ENCODE measurements around the gene MAVS. TPM values are rescaled to one million over a fixed set of nuclear protein-coding genes. Genes with fewer than 3 reads are reported as not detected.
"Not testable (repeated sequence)": the region's sequence is repeated elsewhere in the genome, so short reads cannot be mapped to it uniquely, and the experiment has no call there.

MAVS gene
- total and polyA plus RNA-seq, 2 donors = 13.8 to 21.5 TPM

DNA sequence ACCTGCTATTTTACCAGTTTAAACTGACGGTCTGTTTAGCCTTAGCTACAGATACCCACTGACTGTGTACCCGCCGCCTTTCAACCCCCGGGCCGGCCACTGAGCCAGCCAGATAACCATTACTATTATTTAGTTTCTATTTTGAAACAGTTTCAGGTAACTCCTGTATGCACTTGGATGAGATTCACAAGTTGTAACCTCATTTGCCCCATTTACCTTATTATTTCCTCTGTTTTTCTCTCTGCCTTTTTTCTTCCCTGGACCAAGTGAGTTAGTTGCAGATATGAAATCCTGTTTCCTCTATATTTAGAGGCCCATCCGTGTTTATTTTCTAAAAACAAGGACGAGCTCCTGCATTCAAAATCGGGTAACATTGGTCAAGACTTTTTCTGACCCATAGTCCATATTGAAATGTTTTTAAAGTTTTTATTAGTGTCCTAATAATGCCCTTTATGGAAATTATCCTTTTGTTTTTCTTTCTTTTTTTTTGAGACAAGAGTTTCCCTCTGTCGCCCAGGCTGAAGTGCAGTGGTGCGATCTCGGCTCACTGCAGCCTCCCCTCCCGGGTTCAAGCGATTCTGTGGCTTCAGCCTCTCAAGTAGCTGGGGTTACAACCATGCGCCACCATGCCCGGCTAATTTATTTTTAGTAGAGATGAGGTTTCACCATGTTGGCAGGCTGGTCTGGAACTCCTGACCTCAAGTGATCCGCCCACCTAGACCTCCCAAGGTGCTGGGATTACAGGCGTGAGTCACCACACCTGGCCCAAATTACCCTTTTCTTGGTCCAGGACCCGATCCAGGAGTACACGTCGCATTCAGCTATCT is 25.5 kb upstream of the MAVS start:
- 44% methylated on average over 20 of the region's 20 CpGs for WGBS
- H3K4me1 ChIP-seq (ENCODE audit: insufficient read depth) = no peaks in the 10 kb centered on the region
- H3K36me3 ChIP-seq (ENCODE audit: insufficient read depth) = no peaks in the 10 kb centered on the region
- peak overlapping the region; percentile 56 for H3K4me3 ChIP-seq (ENCODE audit: low read depth, low read length)
- peak overlapping the region; percentile 99 for H3K27ac ChIP-seq (ENCODE audit: low read depth)
- no peak for DNase-seq (ENCODE audit: extremely low spot score)

DNA sequence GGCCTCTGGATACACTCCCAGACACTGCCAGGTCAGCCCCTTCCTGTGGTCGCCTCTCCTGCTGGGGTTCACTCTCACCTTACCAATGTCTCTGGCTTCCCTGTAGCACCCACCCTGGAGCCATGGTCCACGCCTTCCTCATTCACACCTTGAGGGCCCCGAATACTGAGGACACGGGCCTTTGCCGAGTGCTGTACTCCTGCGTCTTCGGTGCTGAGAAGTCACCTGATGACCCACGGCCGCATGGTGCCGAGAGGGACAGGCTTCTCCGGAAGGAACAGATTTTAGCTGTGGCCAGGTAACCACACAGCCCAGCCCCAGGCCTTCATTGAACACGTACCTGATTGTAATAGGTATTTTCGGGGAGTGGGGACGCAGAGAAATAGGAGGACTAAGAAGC is 24.6 kb upstream of the MAVS start:
- no peak overlapping the region for H3K4me3 ChIP-seq (ENCODE audit: low read depth, low read length)
- no peak overlapping the region for H3K27ac ChIP-seq (ENCODE audit: low read depth)
- H3K36me3 ChIP-seq (ENCODE audit: insufficient read depth) = no peaks in the 10 kb centered on the region
- H3K4me1 ChIP-seq (ENCODE audit: insufficient read depth) = no peaks in the 10 kb centered on the region
- DNase-seq (ENCODE audit: extremely low spot score) = no peak
- WGBS = 94% methylated on average over 14 of the region's 14 CpGs

DNA sequence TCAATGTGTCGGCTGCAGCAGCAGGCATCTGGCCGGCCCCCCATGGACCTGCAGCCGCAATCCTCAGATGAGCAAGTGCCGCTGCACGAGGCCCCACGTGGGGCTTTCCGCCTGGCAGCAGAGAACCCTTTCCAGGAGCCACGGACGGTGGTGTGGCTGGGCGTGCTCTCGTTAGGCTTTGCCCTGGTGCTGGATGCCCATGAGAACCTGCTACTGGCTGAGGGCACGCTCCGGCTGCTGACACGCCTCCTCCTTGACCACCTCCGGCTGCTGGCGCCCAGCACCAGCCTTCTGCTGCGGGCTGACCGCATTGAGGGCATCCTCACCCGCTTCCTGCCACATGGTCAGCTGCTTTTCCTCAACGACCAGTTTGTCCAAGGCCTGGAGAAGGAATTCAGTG is 22.8 kb upstream of the MAVS start:
- no peaks in the 10 kb centered on the region for H3K36me3 ChIP-seq (ENCODE audit: insufficient read depth)
- H3K4me3 ChIP-seq (ENCODE audit: low read depth, low read length) = no peak overlapping the region
- no peak overlapping the region for H3K27ac ChIP-seq (ENCODE audit: low read depth)
- no peaks in the 10 kb centered on the region for H3K4me1 ChIP-seq (ENCODE audit: insufficient read depth)
- WGBS = 93% methylated on average over 20 of the region's 20 CpGs
- no peak for DNase-seq (ENCODE audit: extremely low spot score)

DNA sequence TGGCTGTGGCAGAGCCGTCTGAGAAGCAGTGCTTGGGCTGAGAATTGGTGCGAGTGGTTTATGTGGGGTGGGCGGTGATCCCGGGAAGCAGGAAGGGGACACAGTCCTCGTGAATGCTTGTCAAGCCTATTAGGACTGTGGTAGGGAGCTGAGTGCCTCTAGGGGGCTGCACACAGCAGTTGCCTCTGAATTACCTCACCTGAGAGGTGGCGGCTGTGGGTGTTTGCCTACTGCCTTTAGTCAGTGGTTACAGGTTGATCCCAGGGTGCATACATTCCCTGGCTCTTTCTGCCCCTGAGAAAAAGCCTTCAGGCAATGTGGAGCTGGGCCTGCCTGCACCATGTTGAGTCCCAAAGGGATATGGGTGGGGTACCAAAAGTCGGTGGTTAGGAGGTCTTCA is 21.1 kb upstream of the MAVS start:
- DNase-seq (ENCODE audit: extremely low spot score) = no peak
- no peaks in the 10 kb centered on the region for H3K4me1 ChIP-seq (ENCODE audit: insufficient read depth)
- no peak overlapping the region for H3K4me3 ChIP-seq (ENCODE audit: low read depth, low read length)
- 74% methylated on average over 7 of the region's 7 CpGs for WGBS
- no peaks in the 10 kb centered on the region for H3K36me3 ChIP-seq (ENCODE audit: insufficient read depth)
- H3K27ac ChIP-seq (ENCODE audit: low read depth) = no peak overlapping the region

DNA sequence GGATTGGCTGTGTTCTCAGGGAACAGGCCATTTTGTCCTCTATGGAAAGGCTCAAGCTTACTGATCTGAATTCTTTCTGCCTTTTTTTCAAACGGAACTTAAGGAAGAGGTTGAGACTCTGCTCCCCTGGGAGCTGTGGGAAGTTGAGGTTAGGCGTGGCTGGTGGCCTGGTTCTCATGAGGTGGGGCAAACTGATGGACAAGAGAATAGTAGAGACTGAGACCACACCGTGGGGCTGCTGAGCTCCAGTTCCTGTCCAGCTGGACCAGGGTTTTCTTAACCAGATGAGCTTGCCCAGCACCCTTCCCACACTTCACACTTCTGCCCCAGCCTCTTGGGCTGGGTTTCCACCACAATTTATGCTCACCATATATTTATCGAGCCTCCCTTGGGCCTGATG is 20.2 kb upstream of the MAVS start:
- WGBS = 78% methylated on average over 4 of the region's 4 CpGs
- no peaks in the 10 kb centered on the region for H3K36me3 ChIP-seq (ENCODE audit: insufficient read depth)
- no peak overlapping the region for H3K27ac ChIP-seq (ENCODE audit: low read depth)
- no peak for DNase-seq (ENCODE audit: extremely low spot score)
- no peak overlapping the region for H3K4me3 ChIP-seq (ENCODE audit: low read depth, low read length)
- H3K4me1 ChIP-seq (ENCODE audit: insufficient read depth) = no peaks in the 10 kb centered on the region

DNA sequence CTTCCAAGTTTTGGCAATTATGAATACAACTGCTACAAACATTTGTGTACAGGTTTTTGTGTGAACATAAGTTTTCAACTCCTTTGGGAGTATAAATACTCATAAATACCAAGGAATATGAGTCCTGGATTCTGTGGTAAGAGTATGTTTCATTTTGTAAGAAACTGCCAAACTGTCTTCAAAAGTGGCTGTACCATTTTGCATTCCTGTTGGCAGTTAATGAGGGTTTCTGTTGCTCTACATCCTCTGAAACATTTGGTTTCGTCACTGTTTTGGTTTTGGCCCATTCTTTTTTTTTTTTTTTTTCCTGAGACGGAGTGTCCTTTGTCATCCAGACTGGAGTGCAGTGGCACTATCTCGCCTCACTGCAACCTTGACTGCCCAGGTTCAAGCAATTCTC is 17.8 kb upstream of the MAVS start:
- no peak overlapping the region for H3K27ac ChIP-seq (ENCODE audit: low read depth)
- no peaks in the 10 kb centered on the region for H3K4me1 ChIP-seq (ENCODE audit: insufficient read depth)
- no peaks in the 10 kb centered on the region for H3K36me3 ChIP-seq (ENCODE audit: insufficient read depth)
- no peak overlapping the region for H3K4me3 ChIP-seq (ENCODE audit: low read depth, low read length)
- DNase-seq (ENCODE audit: extremely low spot score) = no peak
- WGBS = 95% methylated on average over 3 of the region's 3 CpGs

DNA sequence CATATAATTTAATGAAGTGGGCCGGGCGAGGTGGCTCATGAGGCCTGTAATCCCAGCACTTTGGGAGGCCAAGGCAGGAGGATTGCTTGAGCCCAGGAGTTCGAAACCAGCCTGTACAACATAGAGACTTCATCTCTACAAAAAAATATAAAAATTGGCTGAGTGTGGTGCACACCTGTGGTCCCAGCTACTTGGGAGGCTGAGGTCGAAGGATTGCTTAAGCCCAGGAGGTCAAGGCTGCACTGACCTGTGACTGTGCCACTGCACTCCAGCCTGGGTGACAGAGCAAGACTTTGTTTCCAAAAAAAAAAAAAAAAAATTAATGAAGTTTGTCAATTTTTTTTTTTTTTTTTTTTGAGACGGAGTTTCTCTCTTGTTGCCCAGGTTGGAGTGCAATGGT is 16.7 kb upstream of the MAVS start:
- H3K4me1 ChIP-seq (ENCODE audit: insufficient read depth); DNase-seq (ENCODE audit: extremely low spot score); H3K36me3 ChIP-seq (ENCODE audit: insufficient read depth); H3K27ac ChIP-seq (ENCODE audit: low read depth); H3K4me3 ChIP-seq (ENCODE audit: low read depth, low read length): not testable (repeated sequence)
- 97% methylated on average over 5 of the region's 5 CpGs for WGBS

DNA sequence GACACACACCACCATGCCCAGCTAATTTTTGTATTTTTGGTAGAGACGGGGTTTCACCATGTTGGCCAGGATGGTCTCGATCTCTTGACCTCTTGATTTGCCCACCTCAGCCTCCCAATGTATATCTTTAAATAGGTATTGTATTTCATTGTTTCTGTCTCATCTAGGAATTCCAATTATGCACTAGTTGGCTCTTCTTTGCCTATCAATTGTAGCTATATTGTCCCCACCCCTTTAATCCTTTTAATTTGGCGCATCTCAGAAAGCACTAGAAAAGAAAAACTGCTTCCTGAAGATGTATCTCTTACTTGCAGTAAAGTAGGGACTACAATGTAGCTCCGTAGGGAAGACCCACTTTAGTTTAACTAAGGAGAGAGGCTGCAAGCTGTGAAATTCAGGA is 10.5 kb upstream of the MAVS start:
- H3K36me3 ChIP-seq (ENCODE audit: insufficient read depth) = no peaks in the 10 kb centered on the region
- H3K4me3 ChIP-seq (ENCODE audit: low read depth, low read length) = no peak overlapping the region
- no peaks in the 10 kb centered on the region for H3K4me1 ChIP-seq (ENCODE audit: insufficient read depth)
- 97% methylated on average over 4 of the region's 4 CpGs for WGBS
- no peak for DNase-seq (ENCODE audit: extremely low spot score)
- no peak overlapping the region for H3K27ac ChIP-seq (ENCODE audit: low read depth)

DNA sequence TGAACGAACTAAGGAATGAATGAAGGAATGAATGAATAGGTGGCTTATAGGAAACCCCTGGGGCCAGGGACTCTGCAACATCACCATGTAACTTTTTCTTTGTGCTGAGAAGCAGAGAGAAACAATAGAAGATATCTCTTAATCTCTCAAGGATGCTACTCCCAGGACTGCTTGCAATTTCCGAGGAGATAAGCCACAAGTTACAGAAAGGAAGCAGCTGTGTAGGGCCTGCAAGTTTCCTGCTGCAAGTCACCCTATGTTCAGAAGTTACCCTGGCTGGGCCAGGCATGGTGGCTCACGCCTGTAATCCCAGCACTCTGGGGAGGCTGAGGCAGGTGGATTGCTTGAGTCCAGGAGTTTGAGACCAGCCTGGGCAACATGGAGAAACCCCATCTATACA is 7.3 kb upstream of the MAVS start:
- Histone ChIP-seq H3K4me3 (ENCODE audit: low read depth, low read length) (no peak overlapping the region), H3K4me1 (ENCODE audit: insufficient read depth) (no peaks in the 10 kb centered on the region), H3K36me3 (ENCODE audit: insufficient read depth) (no peaks in the 10 kb centered on the region), H3K27ac (ENCODE audit: low read depth) (no peak overlapping the region)
- DNase-seq (ENCODE audit: extremely low spot score) = no peak
- WGBS = 76% methylated on average over 3 of the region's 3 CpGs

DNA sequence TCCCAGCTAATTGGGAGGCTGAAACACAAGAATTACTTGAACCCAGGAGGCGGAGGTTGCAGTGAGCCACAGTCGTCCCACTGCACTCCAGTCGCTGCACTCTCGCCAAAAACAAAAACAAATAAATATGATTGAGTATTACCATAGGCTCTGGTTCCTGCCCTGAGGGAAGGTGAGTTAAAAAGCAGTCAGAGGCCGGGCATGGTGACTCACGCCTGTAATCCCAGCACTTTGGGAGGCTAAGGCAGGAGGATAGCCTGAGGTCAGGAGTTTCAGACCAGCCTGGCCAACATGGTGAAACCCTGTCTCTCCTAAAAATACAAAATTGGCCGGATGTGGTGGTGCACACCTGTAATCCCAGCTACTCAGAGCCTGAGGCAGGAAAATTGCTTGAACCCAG is 6.4 kb upstream of the MAVS start:
- DNase-seq (ENCODE audit: extremely low spot score); H3K4me1 ChIP-seq (ENCODE audit: insufficient read depth); H3K36me3 ChIP-seq (ENCODE audit: insufficient read depth); H3K27ac ChIP-seq (ENCODE audit: low read depth); H3K4me3 ChIP-seq (ENCODE audit: low read depth, low read length): not testable (repeated sequence)
- 95% methylated on average over 7 of the region's 7 CpGs for WGBS

DNA sequence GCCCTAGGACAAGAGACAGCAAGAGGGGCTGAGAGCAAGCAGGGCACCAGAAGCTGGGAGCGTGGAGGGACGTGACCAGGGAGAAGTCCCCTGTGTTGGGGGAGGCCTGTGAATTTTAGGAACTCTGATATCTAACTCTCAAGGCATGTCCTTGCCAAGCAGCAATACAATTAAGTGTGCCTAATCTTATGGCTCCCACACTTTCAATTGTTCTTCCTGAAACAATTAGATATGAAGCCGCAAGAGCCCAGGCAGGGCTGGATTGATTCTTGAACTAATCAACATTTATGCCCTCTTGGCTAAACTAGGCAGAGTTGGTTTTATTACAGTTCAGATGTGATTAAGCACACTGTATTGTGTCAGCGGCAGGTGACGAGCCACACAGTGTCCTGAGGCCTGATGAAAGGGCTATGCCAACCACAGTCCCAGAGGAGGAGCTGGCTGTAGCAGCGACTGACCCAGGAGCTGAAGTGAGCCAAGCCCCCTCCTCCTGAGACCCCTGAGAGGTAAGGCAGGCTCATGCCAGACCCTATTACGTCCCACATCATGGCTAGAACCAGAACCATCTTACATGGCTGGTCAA is 4.2 kb upstream of the MAVS start:
- WGBS = 82% methylated on average over 7 of the region's 7 CpGs
- H3K36me3 ChIP-seq (ENCODE audit: insufficient read depth) = no peaks in the 10 kb centered on the region
- H3K27ac ChIP-seq (ENCODE audit: low read depth) = no peak overlapping the region
- no peaks in the 10 kb centered on the region for H3K4me1 ChIP-seq (ENCODE audit: insufficient read depth)
- no peak overlapping the region for H3K4me3 ChIP-seq (ENCODE audit: low read depth, low read length)
- no peak for DNase-seq (ENCODE audit: extremely low spot score)

DNA sequence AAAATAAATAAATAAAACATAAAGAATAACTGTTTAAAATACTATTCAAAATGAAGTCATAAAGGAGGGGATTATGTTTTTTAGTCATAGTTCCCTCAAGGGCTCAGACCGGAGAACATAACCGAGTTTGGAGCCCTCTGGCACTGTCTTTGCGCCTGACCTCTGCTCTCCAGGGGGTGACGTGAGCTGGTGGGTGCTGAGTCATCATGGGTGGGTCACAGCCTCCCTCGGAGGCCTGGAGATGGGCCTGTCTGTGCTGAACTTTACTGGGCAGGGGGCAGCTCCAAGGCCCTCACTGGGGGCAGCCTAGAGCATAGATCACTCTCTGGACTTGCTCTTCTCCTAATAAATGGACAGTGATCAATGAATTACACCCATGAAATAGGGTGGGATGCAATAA is 3.1 kb upstream of the MAVS start:
- 60% methylated on average over 5 of the region's 5 CpGs for WGBS
- no peaks in the 10 kb centered on the region for H3K36me3 ChIP-seq (ENCODE audit: insufficient read depth)
- no peak overlapping the region for H3K4me3 ChIP-seq (ENCODE audit: low read depth, low read length)
- H3K4me1 ChIP-seq (ENCODE audit: insufficient read depth) = no peaks in the 10 kb centered on the region
- no peak overlapping the region for H3K27ac ChIP-seq (ENCODE audit: low read depth)
- DNase-seq (ENCODE audit: extremely low spot score) = no peak

DNA sequence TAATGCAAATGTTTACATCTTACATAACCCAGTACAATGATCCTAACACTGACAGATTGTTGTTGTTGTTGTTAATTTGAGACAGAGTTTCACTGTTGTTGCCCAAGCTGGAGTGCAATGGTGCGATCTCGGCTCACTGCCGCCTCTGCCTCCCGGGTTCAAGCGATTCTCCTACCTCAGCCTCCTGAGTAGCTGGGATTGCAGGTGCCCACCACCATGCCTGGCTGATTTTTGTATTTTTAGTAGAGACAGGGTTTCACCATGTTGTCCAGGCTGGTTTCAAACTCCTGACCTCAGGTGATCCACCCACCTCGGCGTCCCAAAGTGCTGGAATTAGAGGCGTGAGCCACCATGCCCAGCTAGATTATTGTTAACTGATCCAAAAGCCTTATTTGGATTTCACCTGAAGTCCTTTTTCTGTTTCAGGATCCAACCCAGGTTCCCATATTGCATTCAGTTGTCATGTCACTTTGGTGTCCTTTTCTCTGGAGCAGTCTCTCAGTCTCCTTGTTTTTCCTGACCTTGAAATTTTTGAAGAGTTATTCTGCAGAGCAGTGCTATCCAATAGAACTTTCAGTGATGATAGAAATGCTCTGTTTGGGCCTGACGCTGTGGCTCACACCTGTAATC is 2.5 kb upstream of the MAVS start:
- 96% methylated on average over 9 of the region's 9 CpGs for WGBS
- not testable (repeated sequence) for DNase-seq (ENCODE audit: extremely low spot score); H3K4me3 ChIP-seq (ENCODE audit: low read depth, low read length); H3K27ac ChIP-seq (ENCODE audit: low read depth); H3K4me1 ChIP-seq (ENCODE audit: insufficient read depth); H3K36me3 ChIP-seq (ENCODE audit: insufficient read depth)

DNA sequence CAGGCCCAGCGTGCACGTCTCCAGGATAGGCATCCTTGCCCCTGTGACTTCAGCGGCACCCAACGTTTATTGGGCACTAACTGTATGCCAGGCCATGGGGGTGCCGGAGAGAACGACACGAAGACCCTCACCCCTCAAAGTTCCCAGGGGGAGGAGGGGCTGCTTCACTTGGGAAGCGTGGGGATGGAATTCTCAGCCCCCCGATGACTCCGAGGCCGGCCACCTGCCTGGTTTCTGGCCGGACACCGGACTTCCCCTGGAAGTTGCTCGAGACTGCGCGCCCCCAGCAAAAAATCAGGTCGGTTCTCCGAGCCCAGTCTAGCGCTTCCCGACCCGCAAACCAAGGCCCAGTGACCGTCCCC is 275 bp upstream of the MAVS start:
- DNase-seq (ENCODE audit: extremely low spot score) = no peak
- Histone ChIP-seq H3K36me3 (ENCODE audit: insufficient read depth) (no peaks in the 10 kb centered on the region), H3K4me1 (ENCODE audit: insufficient read depth) (no peaks in the 10 kb centered on the region), H3K4me3 (ENCODE audit: low read depth, low read length) (peak overlapping the region; percentile 90), H3K27ac (ENCODE audit: low read depth) (peak overlapping the region; percentile 87)
- WGBS = 0% methylated on average over 22 of the region's 22 CpGs
